Measurements from ENCODE around the gene MED20. TPM values are rescaled to one million over a fixed set of nuclear protein-coding genes. Genes with fewer than 3 reads are reported as not detected.

MED20 gene
- total RNA-seq, 1 experiment from 2014 or later, result 42.4 TPM

DNA sequence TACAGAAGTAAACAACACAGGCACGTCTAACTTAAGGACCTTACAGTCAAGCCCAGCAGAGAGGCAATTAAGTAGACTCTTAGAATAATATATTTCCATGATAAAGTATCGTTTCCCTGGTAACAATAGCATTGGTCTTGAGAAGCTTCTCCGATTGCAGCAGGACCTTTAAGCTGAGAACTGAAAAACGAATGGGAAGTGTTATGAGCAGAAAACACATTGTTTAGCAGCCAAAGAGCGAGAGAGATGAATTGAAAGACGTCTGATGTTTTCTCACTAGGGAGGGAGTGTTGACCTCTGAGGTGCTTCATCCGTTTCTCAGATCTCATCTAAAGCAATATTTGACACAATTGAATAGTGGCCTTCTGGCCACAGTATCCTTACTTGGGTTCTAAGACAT lies 1.2 kb upstream of the MED20 start:
- ChIA-PET POLR2A (no interaction called here), CTCF (interaction anchor here (0.6 to 4.2 kb wide), 11 partner anchors 8 to 136 kb away, joined by 4 to 112 read pairs (median 13); partner anchors contain the start of genes CCND3, TOMM6 and USP49)
- no peaks in the 10 kb centered on the region for H3K27me3 Mint-ChIP-seq (ENCODE audit: low read depth)
- DNase-seq (ENCODE audit: low spot score), result no peak
- peak overlapping the region; percentile 98 for H3K4me3 Mint-ChIP-seq
- H3K27ac Mint-ChIP-seq, result peak overlapping the region; percentile 100
- H3K36me3 Mint-ChIP-seq, result peaks cover 27% of the 10 kb centered on the region
- TF ChIP-seq, protein P1, sequence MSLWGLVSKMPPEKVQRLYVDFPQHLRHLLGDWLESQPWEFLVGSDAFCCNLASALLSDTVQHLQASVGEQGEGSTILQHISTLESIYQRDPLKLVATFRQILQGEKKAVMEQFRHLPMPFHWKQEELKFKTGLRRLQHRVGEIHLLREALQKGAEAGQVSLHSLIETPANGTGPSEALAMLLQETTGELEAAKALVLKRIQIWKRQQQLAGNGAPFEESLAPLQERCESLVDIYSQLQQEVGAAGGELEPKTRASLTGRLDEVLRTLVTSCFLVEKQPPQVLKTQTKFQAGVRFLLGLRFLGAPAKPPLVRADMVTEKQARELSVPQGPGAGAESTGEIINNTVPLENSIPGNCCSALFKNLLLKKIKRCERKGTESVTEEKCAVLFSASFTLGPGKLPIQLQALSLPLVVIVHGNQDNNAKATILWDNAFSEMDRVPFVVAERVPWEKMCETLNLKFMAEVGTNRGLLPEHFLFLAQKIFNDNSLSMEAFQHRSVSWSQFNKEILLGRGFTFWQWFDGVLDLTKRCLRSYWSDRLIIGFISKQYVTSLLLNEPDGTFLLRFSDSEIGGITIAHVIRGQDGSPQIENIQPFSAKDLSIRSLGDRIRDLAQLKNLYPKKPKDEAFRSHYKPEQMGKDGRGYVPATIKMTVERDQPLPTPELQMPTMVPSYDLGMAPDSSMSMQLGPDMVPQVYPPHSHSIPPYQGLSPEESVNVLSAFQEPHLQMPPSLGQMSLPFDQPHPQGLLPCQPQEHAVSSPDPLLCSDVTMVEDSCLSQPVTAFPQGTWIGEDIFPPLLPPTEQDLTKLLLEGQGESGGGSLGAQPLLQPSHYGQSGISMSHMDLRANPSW (CRISPR knock-in tag; conservative IDR thresholded peaks at IDR 0.05; ENCODE audit: low read depth), result no peak
- TF ChIP-seq MXD4 (CRISPR knock-in tag; IDR thresholded peaks at IDR 0.05; ENCODE audit: borderline replicate concordance) (no peak), GTF2I (CRISPR knock-in tag; conservative IDR thresholded peaks at IDR 0.05) (no peak), HMGA2 (CRISPR knock-in tag; IDR thresholded peaks at IDR 0.05) (no peak)
- peaks cover 23% of the 10 kb centered on the region for H3K4me1 Mint-ChIP-seq
- ATAC-seq, result no peak
- H3K9me3 Mint-ChIP-seq, result no peaks in the 10 kb centered on the region

DNA sequence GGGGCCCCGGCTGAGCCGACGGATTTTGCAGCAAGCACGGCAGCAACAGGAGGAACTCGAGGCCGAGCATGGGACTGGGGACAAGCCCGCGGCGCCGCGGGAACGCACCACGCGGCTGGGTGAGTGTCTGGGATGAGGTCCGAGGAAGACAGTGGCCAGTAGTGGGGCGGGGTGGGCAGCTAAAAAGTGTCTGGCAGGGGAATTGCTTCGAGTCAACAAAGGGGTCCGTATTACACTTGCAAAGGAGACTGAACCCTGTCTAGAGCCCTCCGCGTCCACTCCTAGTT lies 716 bp upstream of the MED20 start:
- ATAC-seq, result peak; percentile 16
- peaks cover 27% of the 10 kb centered on the region for H3K36me3 Mint-ChIP-seq
- CTCF ChIA-PET, result interaction anchor here (0.6 to 4.2 kb wide), 36 partner anchors 8 to 531 kb away, joined by 3 to 112 read pairs (median 5); partner anchors contain the start of genes CCND3, FRS3, MRPS10 and TOMM6
- H3K9me3 Mint-ChIP-seq, result no peaks in the 10 kb centered on the region
- H3K4me3 Mint-ChIP-seq, result peak overlapping the region; percentile 98
- no peak for DNase-seq (ENCODE audit: low spot score)
- POLR2A ChIA-PET, result interaction anchor here (0.7 to 1.7 kb wide), 6 partner anchors 11 to 135 kb away, joined by 3 to 9 read pairs (median 4); partner anchors contain the start of genes TAF8, TOMM6 and USP49
- H3K4me1 Mint-ChIP-seq, result peaks cover 23% of the 10 kb centered on the region
- peak overlapping the region; percentile 100 for H3K27ac Mint-ChIP-seq
- H3K27me3 Mint-ChIP-seq (ENCODE audit: low read depth), result no peaks in the 10 kb centered on the region
- 0 out of 2 replicates have a peak, but pooled peaks have one; percentile 2 for TF ChIP-seq ZNF317 (CRISPR knock-in tag; IDR thresholded peaks at IDR 0.05; ENCODE audit: borderline replicate concordance, low read depth)
- TF ChIP-seq ZNF425 (CRISPR knock-in tag; conservative IDR thresholded peaks at IDR 0.05), result no peak

DNA sequence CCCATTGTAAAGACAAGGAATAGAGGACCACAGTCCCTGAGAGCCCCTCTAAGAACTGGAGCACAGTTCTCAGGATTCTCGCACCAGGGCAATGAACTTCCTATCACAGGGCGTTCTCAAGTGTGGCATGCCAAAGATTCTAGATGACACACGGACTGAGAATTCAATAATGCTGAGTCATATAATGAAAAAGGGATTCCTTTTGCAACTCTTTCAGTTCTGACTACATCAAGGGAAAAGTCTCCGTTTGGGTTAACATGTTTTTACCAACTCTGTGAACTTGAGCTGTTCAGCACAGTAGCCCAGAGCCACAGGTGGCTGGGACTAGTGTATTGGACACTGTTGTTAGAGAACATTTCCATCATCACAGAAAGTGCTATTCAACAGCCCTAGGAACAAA lies 3.4 kb downstream of the MED20 start:
- H3K36me3 Mint-ChIP-seq, result peaks cover 21% of the 10 kb centered on the region
- peak overlapping the region; percentile 58; the same call in 1 of the 2 replicates for H3K27ac Mint-ChIP-seq
- DNase-seq (ENCODE audit: low spot score) (no peak), ATAC-seq (no peak)
- H3K4me3 Mint-ChIP-seq, result no peak overlapping the region
- ChIA-PET CTCF (no interaction called here), POLR2A (no interaction called here)
- H3K9me3 Mint-ChIP-seq, result no peaks in the 10 kb centered on the region
- no peaks in the 10 kb centered on the region for H3K27me3 Mint-ChIP-seq (ENCODE audit: low read depth)
- peaks cover 14% of the 10 kb centered on the region for H3K4me1 Mint-ChIP-seq
- no peak for TF ChIP-seq HMGA2 (CRISPR knock-in tag; IDR thresholded peaks at IDR 0.05)
- TF ChIP-seq ZNF121 (CRISPR knock-in tag; IDR thresholded peaks at IDR 0.05), result no peak
- TF ChIP-seq IRF2 (CRISPR knock-in tag; IDR thresholded peaks at IDR 0.05; ENCODE audit: borderline replicate concordance, low read depth), result no peak
- TF ChIP-seq, protein P2, sequence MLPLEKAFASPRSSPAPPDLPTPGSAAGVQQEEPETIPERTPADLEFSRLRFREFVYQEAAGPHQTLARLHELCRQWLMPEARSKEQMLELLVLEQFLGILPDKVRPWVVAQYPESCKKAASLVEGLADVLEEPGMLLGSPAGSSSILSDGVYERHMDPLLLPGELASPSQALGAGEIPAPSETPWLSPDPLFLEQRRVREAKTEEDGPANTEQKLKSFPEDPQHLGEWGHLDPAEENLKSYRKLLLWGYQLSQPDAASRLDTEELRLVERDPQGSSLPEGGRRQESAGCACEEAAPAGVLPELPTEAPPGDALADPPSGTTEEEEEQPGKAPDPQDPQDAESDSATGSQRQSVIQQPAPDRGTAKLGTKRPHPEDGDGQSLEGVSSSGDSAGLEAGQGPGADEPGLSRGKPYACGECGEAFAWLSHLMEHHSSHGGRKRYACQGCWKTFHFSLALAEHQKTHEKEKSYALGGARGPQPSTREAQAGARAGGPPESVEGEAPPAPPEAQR (CRISPR knock-in tag; IDR thresholded peaks at IDR 0.05), result no peak
- TF ChIP-seq PRDM15 (CRISPR knock-in tag; IDR thresholded peaks at IDR 0.05), result no peak
- no peak for TF ChIP-seq ZBTB21 (CRISPR knock-in tag; IDR thresholded peaks at IDR 0.05; ENCODE audit: borderline replicate concordance)
- TF ChIP-seq ATF2 (CRISPR knock-in tag; IDR thresholded peaks at IDR 0.05; ENCODE audit: borderline replicate concordance, low read depth), result no peak
- no peak for TF ChIP-seq ZNF138 (CRISPR knock-in tag; conservative IDR thresholded peaks at IDR 0.05)
- no peak for TF ChIP-seq NFYB (CRISPR knock-in tag; conservative IDR thresholded peaks at IDR 0.05; ENCODE audit: low read depth)
